IMR-90 (cell line): ENCODE measurements around the gene PEX5L. TPM values are rescaled to one million over a fixed set of nuclear protein-coding genes. Genes with fewer than 3 reads are reported as not detected.

Experiments
- ATAC-seq: fragments of 200-7000 bp; cut with Tn5 transposase; 2 replicates; pipeline ENCODE4 v1.9.1; 2020; ENCODE audit warnings: low read depth, mild to moderate bottlenecking, moderate library complexity
- BruUV-seq: library from RNA; stranded (reverse); fragments of 400-500 nt; replicated peaks from 2 replicates; lab custom pipeline; 2021; lab: Mats Ljungman, UMichigan
- CTCF ChIA-PET: fragments of 300-600 bp; formaldehyde crosslinking; extraction: SDS; loops from one replicate; lab custom pipeline; 2021; ENCODE audit warnings: antibody characterized with exemption; lab: Yijun Ruan, JAX
- POLR2A ChIA-PET: fragments of 300-600 bp; sonication (Branson Sonifier 250); formaldehyde crosslinking; loops from one replicate; lab custom pipeline; 2022; ENCODE audit warnings: antibody characterized with exemption; ENCODE audit not compliant: unreplicated experiment; lab: Charles Lee
- DNase-seq: peaks from one replicate; pipeline ENCODE4 v3.0.0; 2013
- H2AFZ ChIP-seq: replicated peaks from 2 replicates; pipeline ENCODE3; 2013; ENCODE audit warnings: low read length, mild to moderate bottlenecking; ENCODE audit not compliant: poor library complexity
- H2AK5ac ChIP-seq: 2 replicates; pipeline ENCODE4 v1.6.1; 2013; ENCODE audit warnings: low read depth, low read length, inconsistent platforms
- H2AK9ac ChIP-seq: replicated peaks from 2 replicates; pipeline ENCODE3; 2013; ENCODE audit warnings: mild to moderate bottlenecking, low read depth, low read length, moderate library complexity; ENCODE audit not compliant: poor library complexity
- H2BK120ac ChIP-seq: 2 replicates; pipeline ENCODE4 v1.6.1; 2013; ENCODE audit warnings: low read depth, low read length, inconsistent platforms
- H2BK15ac ChIP-seq: 3 replicates; pipeline ENCODE4 v1.6.1; 2013; ENCODE audit warnings: low read depth, low read length, inconsistent platforms
- H2BK20ac ChIP-seq: 2 replicates; pipeline ENCODE4 v1.6.1; 2013; ENCODE audit warnings: low read depth, mild to moderate bottlenecking, inconsistent platforms, low read length, moderate library complexity
- H2BK5ac ChIP-seq: 2 replicates; pipeline ENCODE4 v1.6.1; 2013; ENCODE audit warnings: mild to moderate bottlenecking, low read depth, low read length, inconsistent platforms; ENCODE audit not compliant: poor library complexity, severe bottlenecking
- H3K14ac ChIP-seq: replicated peaks from 2 replicates; pipeline ENCODE4 v1.6.1; 2013; ENCODE audit warnings: low read depth, low read length, inconsistent platforms
- H3K18ac ChIP-seq: 2 replicates; pipeline ENCODE4 v1.6.1; 2013; ENCODE audit warnings: low read depth, low read length, control low read depth
- H3K23ac ChIP-seq: 2 replicates; pipeline ENCODE4 v1.6.1; 2013; ENCODE audit warnings: low read depth, low read length, inconsistent platforms
- H3K27ac ChIP-seq: 2 replicates; pipeline ENCODE4 v1.5.1; 2013; ENCODE audit warnings: mild to moderate bottlenecking, control low read depth, low read length; ENCODE audit not compliant: insufficient read depth
- H3K27me3 ChIP-seq: 2 replicates; pipeline ENCODE4 v1.6.1; 2013; ENCODE audit warnings: low read length; ENCODE audit not compliant: control insufficient read depth, insufficient read depth
- H3K36me3 ChIP-seq: 2 replicates; pipeline ENCODE4 v1.6.1; 2013; ENCODE audit warnings: low read length, mixed read lengths; ENCODE audit not compliant: control insufficient read depth, insufficient read depth
- H3K4ac ChIP-seq: 2 replicates; pipeline ENCODE4 v1.6.1; 2013; ENCODE audit warnings: low read depth, low read length, inconsistent platforms
- H3K4me1 ChIP-seq: 2 replicates; pipeline ENCODE4 v1.6.1; 2013; ENCODE audit warnings: low read length, mixed read lengths; ENCODE audit not compliant: control insufficient read depth, insufficient read depth
- H3K4me2 ChIP-seq: 2 replicates; pipeline ENCODE4 v1.6.1; 2013; ENCODE audit warnings: low read depth, mild to moderate bottlenecking, control low read depth, low read length, moderate library complexity
- H3K4me3 ChIP-seq: 2 replicates; pipeline ENCODE4 v1.5.1; 2013; ENCODE audit warnings: low read depth, mild to moderate bottlenecking, control low read depth, low read length, moderate library complexity; ENCODE audit not compliant: insufficient read depth
- H3K56ac ChIP-seq: 2 replicates; pipeline ENCODE4 v1.6.1; 2013; ENCODE audit warnings: low read length, inconsistent platforms; ENCODE audit not compliant: insufficient read depth; ENCODE audit errors: extremely low read depth
- H3K79me1 ChIP-seq, 2 experiments: 2 replicates each; pipeline ENCODE4 v1.6.1; 2013; ENCODE audit warnings: low read length in 2 of 2, inconsistent platforms in 1 of 2, low read depth in 1 of 2
- H3K9ac ChIP-seq: 2 replicates; pipeline ENCODE4 v1.6.1; 2013; ENCODE audit warnings: low read depth, low read length, control low read depth
- H3K9me1 ChIP-seq: 2 replicates; pipeline ENCODE4 v1.6.1; 2013; ENCODE audit warnings: low read length, inconsistent platforms; ENCODE audit not compliant: insufficient read depth
- H3K9me3 ChIP-seq: 2 replicates; pipeline ENCODE4 v1.6.1; 2013; ENCODE audit warnings: low read length; ENCODE audit not compliant: control insufficient read depth, insufficient read depth
- H4K20me1 ChIP-seq: 2 replicates; pipeline ENCODE4 v1.6.1; 2013; ENCODE audit warnings: low read length, inconsistent platforms; ENCODE audit not compliant: insufficient read depth
- H4K5ac ChIP-seq: 2 replicates; pipeline ENCODE4 v1.6.1; 2013; ENCODE audit warnings: mild to moderate bottlenecking, low read depth, low read length, control low read depth
- H4K8ac ChIP-seq, 2 experiments: 2 replicates each; pipeline ENCODE4 v1.6.1; 2013; ENCODE audit warnings: low read depth in 2 of 2, low read length in 2 of 2, control low read depth in 1 of 2, inconsistent platforms in 1 of 2
- H4K91ac ChIP-seq: 2 replicates; pipeline ENCODE4 v1.6.1; 2013; ENCODE audit warnings: low read depth, low read length, inconsistent platforms; ENCODE audit not compliant: insufficient read depth
- FOS ChIP-seq: fragments of 150-350 bp; IDR thresholded peaks from 2 replicates; pipeline ENCODE4 v1.6.1; 2016; ENCODE audit warnings: low read depth, low read length
- MAFK ChIP-seq: IDR thresholded peaks from 2 replicates; pipeline ENCODE4 v1.6.1; 2012; ENCODE audit warnings: low read depth, low read length, improper control_type of control experiment
- WGBS, 2 experiments: methylation state at CpG; one replicate each; pipeline versions ENCODE4 v1.1.5 to v1.1.7; 2013; ENCODE audit warnings: missing lambda C conversion rate in 2 of 2; ENCODE audit not compliant: insufficient read length in 1 of 2; ENCODE audit errors: extremely low coverage in 2 of 2; 5-methylcytosine and 5-hydroxymethylcytosine counted together
- dilution Hi-C: fragments of 300-500 bp; cut with HindIII; formaldehyde crosslinking; loops from one replicate; pipeline ENCODE4 v1.14.3; 2018; ENCODE audit warnings: low sequenced_read_pairs; ENCODE audit not compliant: unreplicated experiment
- in situ Hi-C: fragments of 300-500 bp; cut with MboI; formaldehyde crosslinking; loops from 3 replicates; pipeline ENCODE4 v1.14.3; 2019; ENCODE audit warnings: low sequenced_read_pairs, inconsistent platforms, mixed read lengths
- intact Hi-C: fragments of 100-400 bp; cut with micrococcal nuclease; formaldehyde crosslinking; loops from 2 replicates; pipeline ENCODE4 v1.10.0; 2022
- polyA plus RNA-seq, 3 experiments: library from polyadenylated mRNA; depleted of rRNA; stranded (reverse); fragments of >200 nt; gene quantifications; 2 replicates each; pipeline ENCODE4 v1.2.3, GENCODE V29; 2012; ENCODE audit warnings: low replicate concordance in 1 of 3
- total RNA-seq: library from RNA; depleted of rRNA; stranded (reverse); fragments of >200 nt; gene quantifications from 2 replicates; pipeline ENCODE4 v1.2.3, GENCODE V29; 2012

PEX5L gene
- total and polyA plus RNA-seq, 2 of the 4 experiments (the other 2 are of a cell fraction): not detected

- H3K4me1 ChIP-seq: peaks cover 4% of the 10 kb centered on the region
- BruUV-seq: no TSS peak
- H3K23ac ChIP-seq: no peak overlapping the region
- H3K18ac ChIP-seq: no peak overlapping the region
- H3K9me1 ChIP-seq: no peaks in the 10 kb centered on the region
- ATAC-seq: peak; percentile 35; the same call in 1 of the 2 replicates
- TF ChIP-seq FOS: no peak
- TF ChIP-seq MAFK: peak; percentile 45; the same call in 1 of the 2 replicates
- CTCF ChIA-PET: no interaction called here
- no peak overlapping the region for H3K4me2 ChIP-seq
- H2BK15ac ChIP-seq: no peak overlapping the region
- intact Hi-C loops: no loop called here
- no peak overlapping the region for H2BK5ac ChIP-seq
- in situ Hi-C loops: loop anchor here (25.0 kb wide), 1 partner anchor 810 kb away; the partner anchor contains the start of gene TTC14
- no peak overlapping the region for H2BK20ac ChIP-seq
- no peak overlapping the region for H4K8ac ChIP-seq
- no peak overlapping the region for H3K14ac ChIP-seq
- H2BK120ac ChIP-seq: no peak overlapping the region
- peak; percentile 30 for DNase-seq
- no peak overlapping the region for H3K56ac ChIP-seq
- no peak overlapping the region for H4K5ac ChIP-seq
- H2AK9ac ChIP-seq: no peak overlapping the region
- no peak overlapping the region for H3K4me3 ChIP-seq
- no peaks in the 10 kb centered on the region for H3K79me1 ChIP-seq
- dilution Hi-C loops: no loop called here
- H4K20me1 ChIP-seq: no peaks in the 10 kb centered on the region
- no peak overlapping the region for H3K9ac ChIP-seq
- no peak overlapping the region for H3K27ac ChIP-seq
- POLR2A ChIA-PET: no interaction called here
- H3K4ac ChIP-seq: no peak overlapping the region
- H3K27me3 ChIP-seq: no peaks in the 10 kb centered on the region
- H3K9me3 ChIP-seq: no peaks in the 10 kb centered on the region
- H2AFZ ChIP-seq: no peak overlapping the region
- H3K36me3 ChIP-seq: no peaks in the 10 kb centered on the region
- H4K91ac ChIP-seq: no peak overlapping the region
- WGBS, 2 experiments: 88% methylated on average over 2 of the region's 4 CpGs; no CpG with 5 or more reads in 1 of the 2 experiments
- H2AK5ac ChIP-seq: no peak overlapping the region
Measured at GRCh38 chr3:179801856-179802255, 234.9 kb downstream of the PEX5L start.
